ENCODE results near the gene AIPL1.

AIPL1 gene

DNA sequence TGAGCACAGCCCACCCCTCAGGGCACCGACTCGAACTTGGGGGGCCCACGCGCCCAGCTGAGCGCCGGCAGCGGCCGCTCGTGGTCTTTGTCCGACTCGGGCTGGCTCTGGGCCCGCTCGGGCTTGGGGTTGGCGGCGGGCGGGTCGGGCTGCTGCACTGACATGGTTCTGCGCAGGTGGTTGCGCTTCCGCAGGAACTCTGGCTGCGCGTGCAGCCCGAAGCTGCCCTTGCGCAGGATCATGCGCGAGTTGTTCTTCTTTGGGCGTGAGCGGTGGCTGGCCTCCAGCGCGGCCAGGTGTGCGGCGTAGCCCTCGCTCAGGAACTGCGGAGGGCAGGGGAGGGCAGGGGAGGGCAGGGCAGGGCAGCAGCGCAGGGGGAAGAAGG lies 20.4 kb upstream of the AIPL1 start:
- DNase-seq (ENCODE audit: low read depth): peak; percentile 44
- no peak overlapping the region for H3K4me3 ChIP-seq (ENCODE audit: low read depth, low read length)
- TF ChIP-seq CTCF (IDR thresholded peaks at IDR 0.05; ENCODE audit: insufficient read depth, low read depth, low read length, missing control alignments): no peak

GRCh38 chr17:6454495-6455320 lies 19.8 kb upstream of the AIPL1 start:
- DNase-seq (ENCODE audit: low read depth): no peak
- no peak overlapping the region for H3K4me3 ChIP-seq (ENCODE audit: low read depth, low read length)
- TF ChIP-seq CTCF (IDR thresholded peaks at IDR 0.05; ENCODE audit: insufficient read depth, low read depth, low read length, missing control alignments): no peak

DNA sequence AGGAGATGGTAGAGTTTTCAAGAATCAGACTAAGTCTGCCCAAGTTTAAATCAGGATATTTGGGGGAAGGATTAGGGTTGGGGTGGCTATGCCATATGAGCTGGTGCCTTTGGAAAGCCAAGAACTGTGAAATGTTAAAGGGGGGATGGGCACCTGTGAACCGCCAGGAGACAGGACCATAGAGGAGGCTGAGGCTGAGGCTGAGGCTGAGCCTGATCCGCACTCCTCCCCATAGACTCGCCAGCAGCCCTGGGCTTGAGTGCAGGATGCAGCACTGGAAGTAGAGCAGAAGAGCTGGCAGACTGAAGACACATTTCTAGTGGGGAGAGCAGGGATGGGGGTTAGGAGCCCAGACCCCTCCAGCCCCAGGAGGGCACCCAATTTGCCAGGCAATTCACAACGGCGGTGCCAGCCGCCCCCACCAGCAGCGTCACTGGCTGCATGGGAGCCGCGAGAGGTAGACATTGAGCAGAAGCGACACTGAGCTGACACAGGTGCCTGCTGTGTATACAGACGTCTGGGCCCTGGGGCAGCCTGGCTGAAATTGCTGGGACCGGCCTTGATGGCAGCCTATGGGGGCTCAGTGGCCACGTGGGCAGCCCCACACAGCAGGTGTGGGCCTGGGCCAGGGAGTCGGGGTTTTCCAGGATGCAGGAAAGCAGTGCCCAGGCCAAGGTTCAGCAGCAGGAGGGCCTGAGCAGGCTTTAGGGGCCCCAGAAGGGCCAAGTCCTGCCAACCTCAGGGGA lies 18.5 kb upstream of the AIPL1 start:
- DNase-seq (ENCODE audit: low read depth): no peak
- no peak overlapping the region for H3K4me3 ChIP-seq (ENCODE audit: low read depth, low read length)
- TF ChIP-seq CTCF (IDR thresholded peaks at IDR 0.05; ENCODE audit: insufficient read depth, low read depth, low read length, missing control alignments): no peak

- no peak for TF ChIP-seq CTCF (IDR thresholded peaks at IDR 0.05; ENCODE audit: insufficient read depth, low read depth, low read length, missing control alignments)
- peak; percentile 57 for DNase-seq (ENCODE audit: low read depth)
- no peak overlapping the region for H3K4me3 ChIP-seq (ENCODE audit: low read depth, low read length)
Observed at GRCh38 chr17:6452471-6453266, 17.7 kb upstream of the AIPL1 start.

DNA sequence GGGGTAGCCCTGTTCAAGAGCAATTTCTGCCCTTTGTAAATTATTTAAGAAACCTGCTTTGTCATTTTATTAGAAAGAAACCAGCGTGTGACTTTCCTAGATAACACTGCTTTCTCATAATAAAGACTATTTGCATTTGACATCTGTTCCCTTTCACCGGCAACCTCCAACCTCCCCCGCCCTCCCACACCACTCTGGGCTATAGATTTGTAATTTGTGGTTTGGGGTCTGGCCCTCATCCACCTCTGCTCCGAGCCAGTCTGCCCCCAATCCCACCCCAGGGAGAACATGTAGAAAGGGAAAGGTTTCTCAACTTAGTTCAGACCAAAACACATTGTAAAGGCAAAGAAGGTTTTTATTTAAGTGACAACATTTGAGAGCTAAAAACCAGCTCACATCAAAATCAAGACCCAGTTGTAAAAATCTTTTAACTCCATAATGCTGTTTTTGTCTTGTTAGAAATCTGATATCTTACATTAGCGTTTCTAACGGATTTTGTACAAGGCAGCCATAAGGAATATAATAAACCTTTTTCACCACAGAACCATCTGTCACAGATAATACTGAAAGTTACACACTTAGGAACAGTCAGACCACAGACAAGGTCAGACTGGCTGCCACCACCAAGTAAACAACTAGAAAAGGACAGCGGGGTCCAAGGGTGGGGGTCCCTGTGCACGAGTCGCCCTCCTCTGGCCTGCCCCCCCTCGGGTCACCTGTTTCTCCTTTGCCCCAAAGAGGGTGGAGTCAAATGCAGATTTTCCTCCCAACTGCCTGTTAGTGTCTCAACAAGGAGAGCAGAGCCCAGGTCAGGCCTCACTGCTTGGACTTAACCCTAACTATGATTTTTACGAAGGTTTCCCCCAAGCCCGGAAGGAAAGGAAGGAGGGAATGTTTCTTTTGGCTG lies 16.3 kb upstream of the AIPL1 start:
- no peak overlapping the region for H3K4me3 ChIP-seq (ENCODE audit: low read depth, low read length)
- peak; percentile 43 for DNase-seq (ENCODE audit: low read depth)
- no peak for TF ChIP-seq CTCF (IDR thresholded peaks at IDR 0.05; ENCODE audit: insufficient read depth, low read depth, low read length, missing control alignments)

DNA sequence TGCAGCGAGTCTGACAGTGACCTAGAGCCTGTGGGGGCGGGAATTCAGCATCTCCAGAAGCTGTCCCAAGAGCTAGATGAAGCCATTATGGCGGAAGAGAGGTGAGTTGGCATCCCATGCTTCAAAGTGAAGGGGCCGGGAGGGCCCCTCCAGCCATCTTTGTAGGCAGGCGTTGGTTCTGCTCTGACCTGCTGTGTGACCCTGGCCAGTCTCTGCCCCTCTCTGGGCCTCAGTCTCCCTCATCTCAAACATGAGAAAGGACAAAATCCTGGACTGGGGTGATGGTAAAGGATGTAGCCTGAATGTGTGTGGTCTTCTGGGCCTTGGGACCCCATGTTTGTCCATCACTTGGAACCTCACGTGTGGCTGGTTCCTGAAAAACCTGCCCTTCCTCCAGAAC lies 14.4 kb upstream of the AIPL1 start:
- TF ChIP-seq CTCF (IDR thresholded peaks at IDR 0.05; ENCODE audit: insufficient read depth, low read depth, low read length, missing control alignments): no peak
- no peak for DNase-seq (ENCODE audit: low read depth)
- no peak overlapping the region for H3K4me3 ChIP-seq (ENCODE audit: low read depth, low read length)

Data from GM12865 (cell line).